SK-N-SH treated with all-trans-retinoic acid at 6 μM for 48 hours (cell line): ENCODE measurements around the gene C1orf115.

Experiments used
- ARNTL ChIP-seq: fragments of 450-650 bp; formaldehyde crosslinking; IDR thresholded peaks from 2 replicates; pipeline ENCODE4 v1.5.0; 2020; ENCODE audit warnings: low read depth, mild to moderate bottlenecking, moderate library complexity, borderline replicate concordance
- CSDC2 ChIP-seq: fragments of 250-450 bp; sonication (Bioruptor Pico); IDR thresholded peaks from 2 replicates; pipeline ENCODE4 v1.5.0; 2020; ENCODE audit warnings: mild to moderate bottlenecking, moderate library complexity
- GLIS3 ChIP-seq: fragments of 250-450 bp; sonication (Bioruptor Pico); IDR thresholded peaks from 2 replicates; pipeline ENCODE4 v1.5.0; 2020; ENCODE audit warnings: mild to moderate bottlenecking, moderate library complexity
- PATZ1 ChIP-seq: fragments of 250-450 bp; sonication (Bioruptor Pico); IDR thresholded peaks from 2 replicates; pipeline ENCODE4 v1.8.0; 2020; ENCODE audit warnings: mild to moderate bottlenecking, moderate library complexity, borderline replicate concordance
- PPARA ChIP-seq: fragments of 250-450 bp; sonication (Bioruptor Pico); IDR thresholded peaks from 2 replicates; pipeline ENCODE4 v1.5.0; 2020; ENCODE audit warnings: mild to moderate bottlenecking, borderline replicate concordance
- RARB ChIP-seq: fragments of 250-450 bp; sonication (Bioruptor Pico); IDR thresholded peaks from 2 replicates; pipeline ENCODE4 v1.8.0; 2021; ENCODE audit warnings: mild to moderate bottlenecking, moderate library complexity
- TOX ChIP-seq: fragments of 250-450 bp; sonication (Bioruptor Pico); IDR thresholded peaks from 2 replicates; pipeline ENCODE4 v1.8.0; 2021; ENCODE audit warnings: mild to moderate bottlenecking, moderate library complexity, borderline replicate concordance
- ZFP3 ChIP-seq: fragments of 250-450 bp; sonication (Bioruptor Pico); IDR thresholded peaks from 2 replicates; pipeline ENCODE4 v1.5.0; 2020; ENCODE audit warnings: mild to moderate bottlenecking, moderate library complexity
- ZFP30 ChIP-seq: fragments of 450-650 bp; formaldehyde crosslinking; IDR thresholded peaks from 2 replicates; pipeline ENCODE4 v1.5.0; 2022; ENCODE audit warnings: mild to moderate bottlenecking, moderate library complexity
- ZNF8 ChIP-seq: fragments of 450-650 bp; formaldehyde crosslinking; IDR thresholded peaks from 2 replicates; pipeline ENCODE4 v1.5.0; 2020; ENCODE audit warnings: mild to moderate bottlenecking, moderate library complexity
- TF ChIP-seq, protein P1 (sequence below): fragments of 250-450 bp; sonication (Bioruptor Pico); IDR thresholded peaks from 2 replicates; pipeline ENCODE4 v1.8.0; 2021; ENCODE audit warnings: low read depth, mild to moderate bottlenecking, moderate library complexity, borderline replicate concordance

DNA sequence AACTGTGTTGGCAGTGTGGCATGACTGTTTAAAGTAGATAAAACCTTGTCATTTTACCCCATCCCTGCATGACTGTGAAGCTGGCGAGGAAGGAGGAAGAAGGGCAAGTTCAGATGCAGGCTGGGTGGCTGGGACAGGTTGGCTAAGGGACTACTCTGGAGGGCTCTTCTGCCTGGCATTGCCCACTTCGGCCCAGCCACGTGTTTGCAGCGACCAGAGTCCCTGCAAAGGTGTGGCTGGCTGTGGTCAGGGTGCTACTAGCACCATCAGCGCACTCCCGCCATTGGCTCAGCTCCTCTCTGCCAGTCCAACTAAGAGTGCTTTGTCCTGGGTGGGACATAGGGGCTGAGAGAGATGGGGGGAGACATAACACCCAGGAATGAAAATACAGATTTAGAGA lies 7.2 kb downstream of the C1orf115 start:
- TF ChIP-seq ZFP3 (CRISPR knock-in tag) (no peak), ARNTL (CRISPR knock-in tag) (no peak), GLIS3 (no peak), ZNF8 (no peak), PATZ1 (no peak), PPARA (CRISPR knock-in tag) (no peak), ZFP30 (CRISPR knock-in tag) (no peak), RARB (CRISPR knock-in tag) (no peak), CSDC2 (CRISPR knock-in tag) (no peak), TOX (no peak)
- TF ChIP-seq, protein P1, sequence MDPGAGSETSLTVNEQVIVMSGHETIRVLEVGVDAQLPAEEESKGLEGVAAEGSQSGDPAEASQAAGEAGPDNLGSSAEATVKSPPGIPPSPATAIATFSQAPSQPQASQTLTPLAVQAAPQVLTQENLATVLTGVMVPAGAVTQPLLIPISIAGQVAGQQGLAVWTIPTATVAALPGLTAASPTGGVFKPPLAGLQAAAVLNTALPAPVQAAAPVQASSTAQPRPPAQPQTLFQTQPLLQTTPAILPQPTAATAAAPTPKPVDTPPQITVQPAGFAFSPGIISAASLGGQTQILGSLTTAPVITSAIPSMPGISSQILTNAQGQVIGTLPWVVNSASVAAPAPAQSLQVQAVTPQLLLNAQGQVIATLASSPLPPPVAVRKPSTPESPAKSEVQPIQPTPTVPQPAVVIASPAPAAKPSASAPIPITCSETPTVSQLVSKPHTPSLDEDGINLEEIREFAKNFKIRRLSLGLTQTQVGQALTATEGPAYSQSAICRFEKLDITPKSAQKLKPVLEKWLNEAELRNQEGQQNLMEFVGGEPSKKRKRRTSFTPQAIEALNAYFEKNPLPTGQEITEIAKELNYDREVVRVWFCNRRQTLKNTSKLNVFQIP (CRISPR knock-in tag): no peak
